ENCODE measurements around the gene ARHGAP42. TPM values are rescaled to one million over a fixed set of nuclear protein-coding genes. Genes with fewer than 3 reads are reported as not detected.

The ARHGAP42 gene
- total RNA-seq, 2 experiments from 2014 or later: not detected

DNA sequence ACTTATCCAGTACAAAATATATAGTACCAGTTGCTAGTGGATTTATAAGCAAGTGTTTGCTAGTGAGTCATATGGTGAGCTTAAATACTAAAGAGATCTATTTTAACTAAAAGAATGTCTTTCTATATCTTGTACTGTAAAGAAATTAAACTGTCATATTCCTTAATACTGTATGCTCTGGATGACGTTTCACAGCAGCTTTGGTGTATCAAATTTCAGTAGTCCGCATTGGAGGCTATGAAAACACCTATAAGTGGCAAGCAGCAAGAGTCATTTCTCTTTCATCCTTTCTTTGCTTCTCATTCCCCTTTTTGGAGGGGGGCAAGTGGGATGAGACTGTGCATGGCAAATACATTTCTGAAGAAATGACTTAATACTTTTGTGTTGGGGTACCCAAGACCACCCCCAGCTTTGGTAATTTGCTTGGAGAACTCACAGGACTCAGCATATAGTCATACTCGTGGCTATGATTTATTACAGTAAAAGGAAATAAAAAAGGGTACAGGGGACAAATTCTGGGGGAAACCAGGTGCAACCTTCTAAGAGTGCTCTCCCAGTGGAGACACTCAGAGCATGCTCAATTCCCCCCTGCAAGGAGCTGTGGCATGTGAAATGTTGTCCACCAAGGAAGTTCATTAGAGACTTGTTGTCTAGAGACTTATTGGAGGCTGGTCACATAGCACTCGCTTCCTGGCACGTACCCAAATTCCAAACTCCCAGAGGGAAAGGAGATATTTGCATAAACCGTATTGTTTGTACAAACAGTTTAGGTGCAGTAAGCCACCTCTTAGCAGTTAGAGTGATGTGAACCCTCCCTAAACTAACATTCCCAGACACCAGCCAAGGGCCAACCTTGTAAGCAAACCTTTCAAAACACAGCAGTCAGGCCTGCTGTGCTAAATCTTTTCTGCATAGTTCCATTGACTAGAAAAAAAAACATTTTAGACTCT is 231.7 kb downstream of the ARHGAP42 start:
- POLR2A ChIA-PET: no interaction called here
- H3K9me3 Mint-ChIP-seq: no peaks in the 10 kb centered on the region
- no peaks in the 10 kb centered on the region for H3K27me3 Mint-ChIP-seq
- H3K27ac Mint-ChIP-seq: no peak overlapping the region
- CTCF ChIA-PET: no interaction called here
- no peak for DNase-seq
- H3K4me1 Mint-ChIP-seq: no peaks in the 10 kb centered on the region
- H3K4me3 Mint-ChIP-seq: no peak overlapping the region
- no peaks in the 10 kb centered on the region for H3K36me3 Mint-ChIP-seq (ENCODE audit: low read depth)

DNA sequence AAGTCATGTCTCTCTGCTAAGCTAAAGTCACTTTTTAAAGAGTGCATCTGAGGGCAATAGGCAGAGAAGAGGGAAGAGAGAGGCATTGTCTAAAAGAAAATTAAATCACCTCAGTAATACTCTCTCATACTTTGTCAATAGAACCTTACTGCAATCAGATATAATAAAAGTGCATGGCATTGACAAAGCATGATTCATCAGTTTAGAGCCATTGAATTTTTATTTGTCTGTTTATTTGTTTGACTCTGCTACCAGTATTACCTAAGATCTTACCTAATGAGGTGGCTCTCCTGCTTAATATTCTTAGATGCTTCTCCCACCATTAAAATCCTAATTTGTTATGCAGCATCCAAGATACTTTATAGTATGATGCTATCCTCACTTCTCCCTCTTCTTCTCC is 233.5 kb downstream of the ARHGAP42 start:
- no peak overlapping the region for H3K27ac Mint-ChIP-seq
- no peaks in the 10 kb centered on the region for H3K36me3 Mint-ChIP-seq (ENCODE audit: low read depth)
- ChIA-PET POLR2A (no interaction called here), CTCF (no interaction called here)
- H3K27me3 Mint-ChIP-seq: no peaks in the 10 kb centered on the region
- H3K4me1 Mint-ChIP-seq: no peaks in the 10 kb centered on the region
- no peak overlapping the region for H3K4me3 Mint-ChIP-seq
- no peak for DNase-seq
- H3K9me3 Mint-ChIP-seq: no peaks in the 10 kb centered on the region

DNA sequence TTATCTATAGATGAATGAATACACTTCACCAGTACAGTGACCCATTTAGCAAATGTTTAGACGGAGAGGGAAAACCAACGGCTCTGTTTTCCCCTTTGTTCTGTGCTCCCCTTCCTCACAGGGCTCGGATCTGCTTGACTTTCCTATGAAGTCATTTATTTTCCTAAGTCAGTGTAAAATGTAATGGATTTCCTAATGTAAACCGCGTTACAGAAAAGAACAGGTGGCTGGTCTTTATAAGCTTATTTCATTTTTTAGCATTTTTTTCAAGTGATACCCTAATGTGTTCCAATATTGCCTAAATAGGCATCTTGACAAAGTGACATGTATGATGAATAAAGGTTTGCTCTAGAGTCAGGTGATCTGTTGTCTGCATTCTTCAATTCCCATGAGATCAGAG is 235.0 kb downstream of the ARHGAP42 start:
- Mint-ChIP-seq H3K4me1 (no peaks in the 10 kb centered on the region), H3K27ac (no peak overlapping the region), H3K9me3 (no peaks in the 10 kb centered on the region), H3K4me3 (no peak overlapping the region), H3K27me3 (no peaks in the 10 kb centered on the region), H3K36me3 (ENCODE audit: low read depth) (no peaks in the 10 kb centered on the region)
- no peak for DNase-seq
- ChIA-PET POLR2A (no interaction called here), CTCF (no interaction called here)

DNA sequence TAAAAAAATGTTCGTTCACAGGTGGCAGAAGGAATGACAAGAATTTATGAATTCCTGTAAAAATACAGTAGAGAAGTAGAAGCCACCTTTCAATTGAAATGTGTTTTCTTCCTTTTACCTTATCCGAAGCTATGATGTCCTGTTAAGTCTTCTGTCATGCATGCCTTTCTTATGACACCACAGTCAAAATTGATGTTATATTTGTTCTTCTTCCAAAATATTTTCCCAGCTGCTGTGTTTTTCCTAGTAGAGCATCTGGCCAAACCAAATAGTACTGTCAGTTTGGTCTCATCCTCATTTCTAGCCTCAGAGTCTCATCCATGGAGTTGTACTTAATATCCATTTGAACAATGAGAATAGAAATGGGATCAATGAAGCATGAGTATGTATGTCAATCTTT is 236.5 kb downstream of the ARHGAP42 start:
- Mint-ChIP-seq H3K27me3 (no peaks in the 10 kb centered on the region), H3K4me3 (no peak overlapping the region), H3K36me3 (ENCODE audit: low read depth) (no peaks in the 10 kb centered on the region), H3K27ac (no peak overlapping the region), H3K4me1 (no peaks in the 10 kb centered on the region), H3K9me3 (no peaks in the 10 kb centered on the region)
- POLR2A ChIA-PET: no interaction called here
- DNase-seq: no peak
- CTCF ChIA-PET: no interaction called here

DNA sequence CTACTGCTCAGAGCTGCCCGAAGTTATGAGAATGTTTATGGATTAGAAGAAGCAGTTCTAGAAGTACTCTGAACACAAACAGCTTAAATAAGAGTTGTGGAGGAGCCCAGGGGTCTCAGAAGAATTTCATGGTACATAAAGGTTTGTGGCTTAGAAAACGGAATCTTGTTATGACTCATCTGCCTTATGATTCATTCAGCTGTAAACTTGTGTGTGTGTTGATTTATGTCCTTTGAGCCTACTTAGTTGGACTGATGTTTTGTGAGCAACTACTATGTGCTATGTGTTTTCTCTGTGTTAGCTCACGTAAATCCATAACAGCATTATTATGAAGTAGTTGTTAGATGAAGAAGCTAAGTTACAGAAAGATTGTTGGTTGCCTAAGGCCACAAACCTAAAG is 238.8 kb downstream of the ARHGAP42 start:
- H3K36me3 Mint-ChIP-seq (ENCODE audit: low read depth): no peaks in the 10 kb centered on the region
- DNase-seq: no peak
- no peak overlapping the region for H3K4me3 Mint-ChIP-seq
- H3K4me1 Mint-ChIP-seq: no peaks in the 10 kb centered on the region
- no peak overlapping the region for H3K27ac Mint-ChIP-seq
- ChIA-PET CTCF (no interaction called here), POLR2A (no interaction called here)
- no peaks in the 10 kb centered on the region for H3K27me3 Mint-ChIP-seq
- no peaks in the 10 kb centered on the region for H3K9me3 Mint-ChIP-seq

DNA sequence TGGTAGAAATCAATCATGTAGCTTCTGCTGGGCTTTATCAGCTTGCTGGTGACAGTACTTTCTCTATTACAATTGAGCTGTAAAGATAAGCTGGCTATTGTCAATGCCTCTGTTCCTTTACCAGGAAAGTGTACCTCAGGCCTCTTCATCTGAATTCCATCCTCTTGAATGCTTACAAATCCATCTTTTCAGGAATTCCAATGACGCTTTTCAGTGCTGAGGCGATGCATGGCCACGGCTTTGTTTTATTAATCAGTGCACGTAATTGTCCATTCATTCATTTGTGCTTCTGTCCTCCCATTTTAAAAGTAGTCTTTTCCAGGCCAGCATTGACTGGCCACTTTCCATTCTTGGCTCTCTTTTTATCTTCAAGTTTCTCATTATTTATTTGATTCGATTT is 240.5 kb downstream of the ARHGAP42 start:
- ChIA-PET POLR2A (no interaction called here), CTCF (no interaction called here)
- Mint-ChIP-seq H3K9me3 (no peaks in the 10 kb centered on the region), H3K27ac (no peak overlapping the region), H3K4me3 (no peak overlapping the region), H3K36me3 (ENCODE audit: low read depth) (no peaks in the 10 kb centered on the region), H3K4me1 (no peaks in the 10 kb centered on the region), H3K27me3 (no peaks in the 10 kb centered on the region)
- no peak for DNase-seq

DNA sequence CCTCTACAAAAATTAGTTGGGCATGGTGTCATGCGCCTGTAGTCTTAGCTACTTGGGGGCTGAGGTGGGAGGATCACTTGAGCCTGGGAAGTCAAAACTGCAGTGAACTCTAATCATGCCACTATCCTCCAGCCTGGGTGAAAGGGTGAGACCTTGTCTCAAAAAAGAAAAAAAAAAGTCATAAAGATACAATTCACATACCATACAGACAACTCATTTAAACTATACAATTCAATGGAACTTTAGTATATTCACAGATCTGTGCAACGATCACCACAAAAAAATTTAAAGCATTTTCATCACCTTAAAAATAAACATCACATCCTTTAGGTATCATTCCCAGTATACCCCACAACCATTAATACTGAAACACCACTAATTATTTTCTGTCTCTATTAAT is 241.3 kb downstream of the ARHGAP42 start:
- no peaks in the 10 kb centered on the region for H3K9me3 Mint-ChIP-seq
- H3K4me3 Mint-ChIP-seq: no peak overlapping the region
- H3K27me3 Mint-ChIP-seq: no peaks in the 10 kb centered on the region
- POLR2A ChIA-PET: no interaction called here
- H3K36me3 Mint-ChIP-seq (ENCODE audit: low read depth): no peaks in the 10 kb centered on the region
- H3K27ac Mint-ChIP-seq: no peak overlapping the region
- CTCF ChIA-PET: no interaction called here
- no peak for DNase-seq
- no peaks in the 10 kb centered on the region for H3K4me1 Mint-ChIP-seq

DNA sequence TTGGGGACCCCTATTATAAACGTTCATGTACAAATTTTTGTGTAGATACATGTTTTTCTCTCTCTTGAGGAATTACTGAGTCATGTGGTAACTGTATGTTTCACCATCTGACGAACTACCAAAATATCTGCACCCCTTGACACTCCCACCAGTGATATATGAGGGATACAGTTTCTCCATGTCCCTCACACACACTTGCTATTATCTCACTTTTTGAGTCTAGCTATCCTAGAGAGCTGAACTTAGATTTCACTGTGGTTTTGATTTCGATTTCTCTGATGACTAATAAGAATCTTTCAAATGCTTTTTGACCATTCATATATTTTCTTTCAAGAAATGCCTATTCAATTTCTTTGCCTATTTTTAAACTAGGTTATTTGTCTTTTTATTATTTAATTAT is 242.3 kb downstream of the ARHGAP42 start:
- Mint-ChIP-seq H3K27me3 (no peaks in the 10 kb centered on the region), H3K4me3 (no peak overlapping the region), H3K36me3 (ENCODE audit: low read depth) (no peaks in the 10 kb centered on the region), H3K4me1 (no peaks in the 10 kb centered on the region), H3K27ac (no peak overlapping the region), H3K9me3 (no peaks in the 10 kb centered on the region)
- ChIA-PET POLR2A (no interaction called here), CTCF (no interaction called here)
- no peak for DNase-seq

DNA sequence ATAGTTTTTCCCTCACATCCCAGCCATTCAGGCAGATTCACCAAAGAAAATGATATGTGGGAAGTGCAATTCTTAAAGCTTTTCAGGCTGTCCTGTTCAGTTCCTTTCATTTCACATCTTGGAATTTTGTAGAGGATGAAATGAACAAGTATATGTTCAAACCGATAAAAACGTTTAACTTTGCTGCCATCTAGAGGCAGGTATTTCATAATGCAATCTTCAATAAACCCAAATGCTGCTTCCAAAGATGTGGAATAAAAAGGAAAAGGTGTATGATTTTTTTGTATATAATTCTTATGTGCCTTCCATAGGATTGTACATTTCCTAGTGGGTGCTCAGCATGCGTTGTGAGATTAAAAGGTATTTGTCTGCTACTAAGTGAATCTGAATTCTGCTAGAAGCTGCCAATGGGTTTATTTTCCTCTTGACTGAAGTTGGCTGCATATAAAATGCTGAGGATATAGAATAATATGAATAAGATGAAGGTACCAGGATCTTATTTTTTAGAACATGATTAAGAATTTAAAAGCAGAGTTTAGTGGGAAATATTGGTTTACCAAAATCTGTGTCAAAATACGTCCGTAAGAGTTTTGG is 243.2 kb downstream of the ARHGAP42 start:
- POLR2A ChIA-PET: no interaction called here
- no peaks in the 10 kb centered on the region for H3K36me3 Mint-ChIP-seq (ENCODE audit: low read depth)
- H3K9me3 Mint-ChIP-seq: no peaks in the 10 kb centered on the region
- no peaks in the 10 kb centered on the region for H3K4me1 Mint-ChIP-seq
- CTCF ChIA-PET: no interaction called here
- no peak for DNase-seq
- no peaks in the 10 kb centered on the region for H3K27me3 Mint-ChIP-seq
- no peak overlapping the region for H3K4me3 Mint-ChIP-seq
- no peak overlapping the region for H3K27ac Mint-ChIP-seq

DNA sequence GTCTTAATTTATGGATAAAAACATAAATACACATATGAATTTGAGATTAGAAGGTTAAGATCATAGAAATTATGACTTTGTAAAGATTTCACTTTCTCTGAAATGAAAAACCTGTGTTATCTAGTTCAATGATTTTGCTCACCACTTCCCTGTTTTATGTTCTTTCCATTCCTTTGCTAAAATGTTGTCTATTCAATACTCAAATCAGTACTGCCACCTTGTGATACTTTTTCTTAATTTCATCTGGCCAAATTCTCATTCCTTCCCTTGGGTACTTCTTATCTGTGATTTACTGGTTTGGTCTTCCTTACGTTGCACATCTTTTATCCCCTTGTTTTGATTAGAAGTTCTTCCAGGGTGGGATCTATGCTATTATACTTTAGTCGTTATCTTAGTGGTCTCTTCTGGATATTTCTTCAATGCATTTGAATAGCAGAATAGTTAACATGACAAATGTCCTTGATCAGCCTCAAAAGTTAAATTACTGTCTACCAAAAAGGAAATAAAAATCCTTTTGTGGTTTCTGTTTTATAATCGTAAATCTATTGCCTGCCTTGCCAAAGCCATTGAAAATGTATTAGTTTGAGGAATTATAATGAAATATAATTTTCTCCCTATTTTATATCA is 245.5 kb downstream of the ARHGAP42 start:
- H3K27me3 Mint-ChIP-seq: no peaks in the 10 kb centered on the region
- POLR2A ChIA-PET: no interaction called here
- H3K36me3 Mint-ChIP-seq (ENCODE audit: low read depth): no peaks in the 10 kb centered on the region
- H3K4me3 Mint-ChIP-seq: no peak overlapping the region
- no peaks in the 10 kb centered on the region for H3K4me1 Mint-ChIP-seq
- CTCF ChIA-PET: no interaction called here
- no peak overlapping the region for H3K27ac Mint-ChIP-seq
- no peaks in the 10 kb centered on the region for H3K9me3 Mint-ChIP-seq
- no peak for DNase-seq

DNA sequence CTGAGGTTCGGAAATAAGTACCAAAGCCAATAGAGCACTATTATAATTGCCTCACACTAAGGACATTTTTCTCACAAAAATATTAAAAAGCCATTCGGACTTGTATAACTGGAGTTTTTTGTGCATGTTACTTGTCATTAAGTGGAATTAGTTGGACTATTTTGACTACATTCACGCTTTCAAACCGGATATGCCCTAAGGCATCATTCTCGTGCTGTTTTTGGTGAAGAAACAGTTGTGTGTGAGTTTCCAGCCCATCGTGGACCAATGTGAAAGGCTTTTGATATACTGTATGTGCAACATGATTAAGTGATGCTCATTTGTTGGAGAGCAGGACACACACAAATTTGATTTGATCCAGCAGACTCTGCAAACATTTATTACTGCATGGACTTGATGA is 249.7 kb downstream of the ARHGAP42 start:
- H3K36me3 Mint-ChIP-seq (ENCODE audit: low read depth): no peaks in the 10 kb centered on the region
- no peak overlapping the region for H3K27ac Mint-ChIP-seq
- no peaks in the 10 kb centered on the region for H3K27me3 Mint-ChIP-seq
- no peak for DNase-seq
- CTCF ChIA-PET: no interaction called here
- POLR2A ChIA-PET: no interaction called here
- no peaks in the 10 kb centered on the region for H3K9me3 Mint-ChIP-seq
- no peak overlapping the region for H3K4me3 Mint-ChIP-seq
- H3K4me1 Mint-ChIP-seq: no peaks in the 10 kb centered on the region

DNA sequence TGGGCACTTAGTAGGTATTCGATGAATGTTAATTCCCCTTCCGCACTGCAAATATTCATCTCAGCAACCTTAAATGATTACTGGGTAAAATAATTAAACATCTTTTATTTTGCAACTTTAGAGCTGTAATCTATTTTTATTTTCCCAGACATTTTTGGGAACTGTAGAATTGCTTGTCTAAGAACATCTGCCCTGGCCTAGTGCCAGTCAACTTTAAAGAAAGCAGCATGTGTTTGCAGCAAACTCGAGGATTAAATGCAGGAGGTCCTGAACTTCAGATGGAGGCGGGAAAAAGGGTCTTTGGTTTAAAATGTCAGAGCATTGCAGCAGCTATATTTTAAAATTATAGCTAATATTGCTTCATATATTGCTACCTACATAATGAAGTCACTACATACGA is 252.5 kb downstream of the ARHGAP42 start:
- no peak for DNase-seq
- ChIA-PET CTCF (interaction anchor here (1.2 kb wide), 1 partner anchor 9 kb away, joined by 4 read pairs; no protein-coding TSS in a partner anchor), POLR2A (no interaction called here)
- H3K27me3 Mint-ChIP-seq: no peaks in the 10 kb centered on the region
- H3K27ac Mint-ChIP-seq: no peak overlapping the region
- H3K4me3 Mint-ChIP-seq: no peak overlapping the region
- H3K36me3 Mint-ChIP-seq (ENCODE audit: low read depth): no peaks in the 10 kb centered on the region
- no peaks in the 10 kb centered on the region for H3K9me3 Mint-ChIP-seq
- H3K4me1 Mint-ChIP-seq: no peaks in the 10 kb centered on the region

DNA sequence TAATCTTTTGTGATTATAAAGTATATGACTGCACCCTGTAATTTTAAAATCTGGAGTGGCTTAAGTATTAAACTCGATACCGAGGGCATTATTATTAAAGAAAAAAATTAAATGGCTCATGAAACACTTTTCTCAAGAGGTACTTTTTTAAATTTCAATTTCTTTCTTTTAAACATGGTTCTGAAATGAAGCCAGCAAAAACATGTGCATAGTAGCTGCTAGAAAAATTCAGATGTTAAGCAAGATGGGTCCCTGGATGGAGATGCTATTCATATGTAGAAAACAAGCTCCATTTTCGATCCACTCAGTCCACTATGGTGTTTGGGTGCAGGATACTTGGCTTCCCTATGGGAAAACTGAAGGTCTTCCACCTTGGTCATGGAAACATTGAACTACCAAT is 253.0 kb downstream of the ARHGAP42 start:
- no peaks in the 10 kb centered on the region for H3K36me3 Mint-ChIP-seq (ENCODE audit: low read depth)
- no peaks in the 10 kb centered on the region for H3K27me3 Mint-ChIP-seq
- H3K9me3 Mint-ChIP-seq: no peaks in the 10 kb centered on the region
- no peak overlapping the region for H3K27ac Mint-ChIP-seq
- ChIA-PET POLR2A (no interaction called here), CTCF (no interaction called here)
- DNase-seq: no peak
- H3K4me3 Mint-ChIP-seq: no peak overlapping the region
- no peaks in the 10 kb centered on the region for H3K4me1 Mint-ChIP-seq

DNA sequence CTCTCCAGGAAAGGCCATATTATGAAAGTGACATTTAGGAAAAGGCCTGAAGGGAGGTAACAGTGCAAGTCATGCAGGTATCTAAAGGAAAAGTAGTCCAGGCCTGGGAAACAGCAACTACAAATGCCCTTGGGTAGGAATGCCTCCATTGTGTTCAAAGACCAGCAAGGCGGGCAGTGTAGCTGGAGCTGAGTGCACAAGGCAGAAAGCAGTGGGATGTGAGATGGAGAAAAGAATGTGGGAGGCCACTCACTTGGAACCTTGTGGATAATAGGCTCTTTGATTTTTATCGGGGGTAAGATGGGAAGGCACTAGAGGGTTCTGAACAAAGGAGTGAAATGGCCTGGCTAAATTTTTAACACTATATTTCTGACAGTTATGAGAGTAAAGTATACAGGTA is 253.9 kb downstream of the ARHGAP42 start:
- no peaks in the 10 kb centered on the region for H3K36me3 Mint-ChIP-seq (ENCODE audit: low read depth)
- H3K27ac Mint-ChIP-seq: no peak overlapping the region
- POLR2A ChIA-PET: no interaction called here
- no peak overlapping the region for H3K4me3 Mint-ChIP-seq
- H3K9me3 Mint-ChIP-seq: no peaks in the 10 kb centered on the region
- H3K4me1 Mint-ChIP-seq: no peaks in the 10 kb centered on the region
- DNase-seq: no peak
- H3K27me3 Mint-ChIP-seq: no peaks in the 10 kb centered on the region
- CTCF ChIA-PET: no interaction called here

All from activated CD4-positive, alpha-beta memory T cell treated with anti-CD3 and anti-CD28 coated beads, Interleukin-2, amount 10 ng/mL, durations not matched to agents 7 days and 5 days (primary cell).